HG03575 (cell line): Measurements from ENCODE around the gene XYLT1.

ENCODE experiments used
- ATAC-seq: cut with Tn5 transposase; IDR thresholded peaks from one replicate; pipeline ENCODE4 v1.9.1; 2021; ENCODE audit not compliant: unreplicated experiment, insufficient number of reproducible peaks, low FRiP score; ENCODE audit errors: extremely low read depth

The XYLT1 gene

DNA sequence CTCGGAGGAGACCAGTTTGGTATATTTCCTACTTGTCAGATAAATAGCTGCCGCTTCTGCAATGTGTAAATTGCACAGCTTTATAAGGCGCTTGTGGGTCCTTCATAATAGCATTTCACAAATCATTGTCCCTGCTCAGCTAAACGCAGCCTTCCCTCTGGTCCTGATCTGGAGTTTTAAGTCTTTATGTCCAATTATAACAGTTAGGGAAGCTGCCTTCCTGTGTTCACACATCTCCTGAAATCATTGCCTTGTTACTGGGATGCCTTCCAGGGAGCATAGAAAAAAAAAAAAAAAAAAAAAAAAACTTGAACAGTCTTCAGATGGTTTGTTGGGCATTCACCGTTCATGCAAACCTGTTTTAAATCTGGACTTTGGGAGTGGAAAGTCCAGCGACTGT lies 342.0 kb downstream of the XYLT1 start:
- ATAC-seq: no peak

DNA sequence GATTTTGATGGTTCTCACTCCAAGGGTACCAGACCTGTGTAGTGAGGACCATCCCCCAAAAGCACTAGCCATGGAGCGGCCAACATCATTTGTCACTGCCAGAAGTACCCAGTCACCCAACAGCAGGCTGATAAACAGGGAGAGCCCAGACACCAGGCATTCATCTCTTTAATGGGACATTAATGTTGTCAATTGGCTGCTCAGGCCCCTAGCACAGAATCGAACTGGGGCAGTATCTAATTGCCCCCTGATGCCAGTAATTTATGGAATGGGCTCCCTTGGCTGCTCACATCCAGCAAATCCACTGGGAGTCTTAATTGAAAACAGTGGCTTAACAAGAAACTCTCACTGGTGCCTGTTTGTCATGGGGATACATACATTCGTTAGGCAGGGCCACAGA lies 344.6 kb downstream of the XYLT1 start:
- ATAC-seq: no peak

DNA sequence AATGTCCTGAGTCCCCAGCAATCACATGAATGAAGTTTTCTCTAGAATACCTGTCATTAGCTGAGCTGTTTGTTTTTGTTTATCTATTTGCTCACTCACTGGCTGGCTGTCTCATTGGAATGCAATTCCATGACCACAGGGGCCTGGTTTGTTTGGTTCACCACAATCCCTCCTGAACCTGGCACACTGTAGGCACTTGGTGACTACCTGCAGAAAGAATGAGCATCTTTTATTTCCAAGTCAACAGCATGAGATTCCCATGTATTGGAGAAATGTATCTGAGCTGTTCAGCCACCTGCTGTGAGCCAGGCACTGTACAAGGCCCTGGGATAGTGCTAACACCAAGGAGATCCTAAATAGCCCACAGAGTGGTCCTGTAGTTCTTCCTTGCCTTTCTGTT lies 345.1 kb downstream of the XYLT1 start:
- no peak for ATAC-seq

DNA sequence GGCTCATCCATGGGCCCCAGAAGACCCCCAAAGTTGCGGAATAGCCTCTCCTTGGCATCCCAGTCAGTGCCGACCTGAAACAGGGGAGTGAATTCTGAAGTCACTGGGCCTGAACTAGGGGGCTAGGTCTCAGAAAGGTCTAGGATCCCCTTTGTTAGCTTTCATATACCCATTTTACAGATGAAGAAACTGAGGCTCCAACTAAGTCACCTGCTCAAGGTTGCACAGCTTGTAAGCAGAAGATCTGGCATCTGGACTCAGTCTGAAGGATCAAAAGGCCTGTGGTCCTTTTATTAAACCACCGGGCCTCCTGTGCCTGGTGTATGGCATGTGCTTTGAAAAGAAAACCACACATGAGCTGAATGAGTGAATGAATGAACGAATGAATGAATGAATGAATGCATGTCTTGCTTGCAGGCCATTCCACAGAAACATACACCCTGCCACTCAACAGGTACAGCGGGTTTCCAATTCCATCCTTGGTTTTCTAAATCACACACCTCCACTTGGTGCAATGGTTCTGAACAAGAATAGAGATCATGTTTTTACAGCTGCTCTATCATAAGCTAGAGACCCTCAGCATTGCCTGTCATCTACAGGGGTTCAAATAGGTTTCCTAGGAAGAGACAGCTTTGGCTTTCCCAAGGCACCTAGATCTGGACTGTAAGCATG lies 352.7 kb downstream of the XYLT1 start:
- no peak for ATAC-seq

DNA sequence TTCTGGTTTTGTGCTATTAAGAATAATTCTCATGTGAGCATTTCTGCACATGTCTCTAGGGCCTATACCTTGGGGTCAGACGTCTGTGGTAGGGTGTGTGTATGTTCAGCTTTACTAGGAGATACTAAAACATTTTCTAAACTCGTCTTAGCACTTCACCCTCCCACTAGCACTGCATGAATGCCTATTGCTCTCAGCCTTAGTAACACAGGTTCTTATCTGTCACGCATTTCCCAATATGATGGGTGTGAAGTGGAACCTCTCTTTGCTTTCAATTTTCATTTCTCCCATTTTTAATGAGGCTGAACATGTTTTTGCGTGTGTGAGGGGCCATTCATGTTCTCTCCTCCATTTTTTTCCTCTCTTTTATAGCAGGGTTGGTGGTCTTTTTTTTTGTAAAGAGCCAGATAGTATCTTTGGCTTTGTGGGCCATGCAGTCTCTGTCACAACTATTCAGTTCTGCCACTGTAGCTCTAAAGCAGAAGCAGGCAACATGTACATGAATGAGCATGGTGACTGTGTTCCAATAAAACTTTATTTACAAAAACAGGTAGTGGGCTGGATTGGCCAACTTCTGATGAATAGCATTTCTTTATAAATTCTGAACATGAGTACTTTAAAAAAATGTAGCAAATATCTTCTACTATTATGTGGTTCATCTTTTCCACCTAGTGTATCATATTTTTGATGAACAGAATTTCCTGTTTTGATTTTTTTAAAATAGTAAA lies 354.0 kb downstream of the XYLT1 start:
- no peak for ATAC-seq

DNA sequence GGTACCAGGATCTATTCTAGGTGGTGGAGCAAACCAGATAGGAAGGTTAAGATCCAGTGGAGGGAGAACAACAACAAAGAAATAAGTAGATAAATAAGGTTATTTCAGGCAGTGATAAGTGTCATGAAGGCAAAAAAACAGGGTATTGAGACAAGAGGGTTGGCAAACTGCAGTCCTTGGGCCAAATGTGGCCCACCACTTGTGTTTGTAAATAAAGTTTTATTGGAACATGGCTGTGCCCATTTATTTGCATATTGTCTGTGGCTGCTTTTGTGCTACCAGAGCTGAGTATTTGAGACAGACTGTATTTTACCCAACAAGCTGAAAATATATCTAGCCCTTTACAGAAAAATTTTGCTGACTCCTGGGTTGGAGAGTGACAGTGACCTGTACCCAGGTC lies 361.3 kb downstream of the XYLT1 start:
- ATAC-seq: no peak

DNA sequence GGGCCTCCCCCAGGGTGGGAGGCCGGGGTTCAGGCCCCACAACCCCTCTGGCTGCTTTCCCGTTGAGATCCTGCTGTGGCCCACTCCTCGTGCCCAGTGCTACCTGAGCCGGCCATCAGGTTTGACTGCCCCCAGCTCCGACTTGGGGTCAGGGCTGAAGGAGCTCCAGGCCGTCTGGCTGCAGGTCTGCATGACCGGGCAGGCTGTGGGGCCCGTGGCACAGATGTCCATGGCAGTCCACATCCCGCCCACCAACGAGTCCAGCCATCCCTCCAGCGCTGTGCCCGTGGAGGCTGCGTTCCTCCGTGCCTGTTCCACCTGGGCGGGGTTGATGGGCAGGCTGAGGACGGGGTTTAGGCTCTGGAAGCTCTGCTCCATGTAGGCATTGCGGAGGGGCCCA lies 362.2 kb downstream of the XYLT1 start:
- no peak for ATAC-seq

DNA sequence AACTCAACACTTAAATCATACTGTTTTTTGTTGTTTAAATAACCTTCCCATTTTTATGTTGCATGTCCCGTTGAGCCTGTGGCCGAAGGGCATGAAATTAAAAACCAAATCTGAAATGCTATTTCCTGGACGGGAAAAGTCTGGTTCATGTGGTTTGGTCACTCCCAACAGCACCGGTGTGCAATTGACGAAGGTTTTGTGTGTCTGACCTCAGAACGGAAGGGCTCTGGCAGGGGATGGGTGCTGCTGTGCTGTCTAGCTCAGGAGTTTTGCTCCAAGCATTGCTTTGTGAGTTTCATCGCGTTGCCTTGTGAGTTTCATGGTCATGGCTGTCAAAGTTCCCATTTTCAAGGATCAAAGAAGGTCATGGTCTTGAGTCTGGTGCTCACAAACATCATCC lies 363.3 kb downstream of the XYLT1 start:
- ATAC-seq: no peak

DNA sequence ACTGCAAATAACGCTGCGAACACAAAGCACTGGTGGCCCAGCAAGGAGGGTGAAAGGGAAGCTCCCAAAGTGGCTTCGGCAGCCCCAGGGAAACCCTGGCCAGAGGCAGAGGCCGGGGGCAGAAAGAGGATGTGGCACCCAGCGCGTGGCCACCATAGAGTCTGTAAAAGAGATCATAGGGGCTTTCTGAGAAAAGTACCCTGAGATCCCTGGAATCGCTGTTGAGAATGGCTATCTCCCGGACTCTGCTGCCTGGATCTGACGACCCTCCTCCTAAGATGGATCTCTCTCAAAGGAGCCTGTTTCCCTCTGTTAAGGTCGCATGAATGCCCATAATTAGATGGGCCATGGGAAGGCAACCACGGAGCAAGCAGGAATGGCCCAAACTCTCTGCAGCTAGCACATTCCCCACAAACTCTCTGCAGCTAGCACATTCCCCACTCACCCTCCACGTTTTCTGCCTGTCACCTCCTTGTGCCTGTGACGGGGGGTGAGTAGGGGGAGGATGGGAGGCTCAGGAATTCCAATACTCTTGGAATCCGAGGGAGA lies 364.4 kb downstream of the XYLT1 start:
- ATAC-seq: no peak

DNA sequence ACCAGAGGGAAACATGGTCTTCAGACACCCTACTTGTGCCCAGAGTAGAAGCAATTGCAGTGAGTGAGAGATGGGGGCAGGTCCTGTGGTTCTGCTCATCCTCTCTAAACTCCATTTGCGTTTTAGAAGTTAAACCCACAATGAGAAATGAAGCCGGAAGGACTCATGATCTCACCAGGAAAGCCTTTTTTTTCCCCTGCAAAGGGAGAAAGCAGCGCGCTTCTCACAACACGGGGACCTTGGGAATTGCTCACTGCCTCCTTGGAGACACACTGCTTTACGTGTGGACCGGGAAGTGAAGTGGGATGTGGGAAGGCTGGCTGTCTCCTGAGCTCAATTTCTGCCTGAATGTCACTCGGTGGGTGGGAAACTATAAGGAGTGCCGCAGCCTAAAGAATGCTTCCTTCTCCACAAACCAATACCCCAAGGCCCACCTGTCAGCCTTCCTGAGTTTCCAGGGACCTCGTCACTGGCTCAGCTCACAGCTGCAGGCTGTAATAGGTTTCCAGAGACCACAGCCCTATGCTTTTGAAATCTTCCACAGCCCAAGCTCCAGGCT lies 365.4 kb downstream of the XYLT1 start:
- no peak for ATAC-seq

DNA sequence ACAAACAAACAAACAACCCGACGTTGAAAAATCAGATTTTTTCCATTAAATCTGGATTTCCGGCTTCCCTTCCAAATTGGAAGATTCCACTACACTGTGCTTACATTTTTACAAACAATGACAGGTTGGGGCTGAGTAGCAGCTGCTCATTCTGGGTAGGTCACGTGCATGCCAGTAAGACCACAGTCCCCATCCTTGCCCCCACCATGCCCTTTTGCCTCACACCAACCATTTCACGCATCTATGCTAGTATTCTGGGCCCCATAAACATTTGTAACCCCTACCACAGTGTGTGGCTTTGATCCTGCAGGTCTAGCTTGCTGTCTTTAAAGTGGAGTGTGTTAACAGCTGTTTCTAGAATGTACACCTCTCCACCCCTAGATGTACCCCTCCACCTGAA lies 366.1 kb downstream of the XYLT1 start:
- no peak for ATAC-seq

DNA sequence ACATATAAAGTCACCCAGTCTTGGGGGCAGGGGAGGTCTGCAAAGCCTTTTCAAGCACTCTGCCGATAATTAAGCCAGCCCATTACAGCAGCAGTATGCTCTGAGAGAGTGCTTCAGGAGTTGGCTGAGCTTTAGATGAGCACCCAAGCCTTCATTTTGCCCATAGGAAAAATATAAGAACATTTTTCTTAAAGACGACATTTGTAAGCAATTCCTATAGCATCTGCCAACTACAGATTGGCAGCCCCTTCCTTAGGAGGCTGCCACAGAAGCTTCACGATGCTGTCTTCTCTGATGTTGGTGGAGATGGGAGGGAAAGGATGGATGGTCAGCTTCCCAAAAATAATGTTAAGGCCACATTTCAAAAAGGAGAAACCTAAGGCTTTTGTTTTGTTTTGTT lies 367.5 kb downstream of the XYLT1 start:
- ATAC-seq: no peak

DNA sequence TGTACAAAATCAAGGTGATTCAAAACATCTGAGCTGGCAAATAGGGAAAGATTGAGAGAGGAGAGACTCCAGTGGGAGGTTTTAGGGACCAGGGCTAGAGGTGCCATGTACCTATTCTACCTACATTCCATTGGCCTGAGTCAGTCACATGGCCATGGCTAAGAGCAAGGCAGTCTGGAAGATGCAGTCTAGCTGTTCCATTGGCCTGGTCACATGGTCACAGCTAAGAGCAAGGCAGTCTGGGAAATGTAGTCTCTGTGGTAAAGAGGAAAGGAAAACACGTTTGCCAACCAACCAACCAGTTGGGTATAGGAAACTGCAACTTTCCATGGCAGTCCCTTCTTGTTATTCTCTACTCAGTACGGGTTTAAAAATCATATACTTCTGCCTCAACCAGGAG lies 369.1 kb downstream of the XYLT1 start:
- no peak for ATAC-seq

DNA sequence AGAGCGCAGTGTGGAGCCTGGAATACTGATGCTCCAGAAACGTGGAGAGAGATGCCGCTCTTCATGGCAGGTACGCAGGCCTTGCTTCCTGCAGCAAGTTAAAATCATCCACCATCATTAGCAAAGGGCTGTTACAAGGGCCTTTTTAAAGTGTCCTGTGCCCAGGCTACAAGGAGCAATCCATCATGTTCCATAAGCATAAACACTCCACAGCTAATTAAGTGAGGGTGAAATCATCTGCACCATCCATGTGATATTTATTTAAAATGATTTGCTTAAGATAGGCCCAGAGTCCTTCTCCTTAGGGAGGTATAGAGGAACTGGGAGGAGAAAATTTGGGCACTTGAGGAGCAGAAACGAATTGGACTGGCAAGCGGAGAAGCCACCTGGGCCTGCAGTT lies 372.1 kb downstream of the XYLT1 start:
- no peak for ATAC-seq

DNA sequence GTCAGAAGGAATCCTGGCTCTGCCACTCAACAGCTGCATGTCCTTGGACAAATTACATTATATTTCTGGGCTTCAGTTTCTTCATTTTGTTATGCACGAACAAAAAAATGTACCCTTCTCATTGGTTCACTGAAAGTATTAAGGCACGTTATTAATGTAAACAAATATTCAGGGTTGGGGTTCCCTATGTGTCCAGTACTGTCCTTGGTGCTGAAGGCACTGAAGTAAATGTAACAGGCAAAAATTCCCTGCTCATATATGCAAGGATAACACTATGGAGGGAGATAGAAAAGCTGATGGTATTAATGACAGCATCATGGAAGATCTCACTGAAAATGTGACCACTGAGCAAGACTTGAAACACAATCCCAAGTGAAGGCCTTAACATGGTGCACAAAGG lies 386.6 kb downstream of the XYLT1 start:
- ATAC-seq: no peak

DNA sequence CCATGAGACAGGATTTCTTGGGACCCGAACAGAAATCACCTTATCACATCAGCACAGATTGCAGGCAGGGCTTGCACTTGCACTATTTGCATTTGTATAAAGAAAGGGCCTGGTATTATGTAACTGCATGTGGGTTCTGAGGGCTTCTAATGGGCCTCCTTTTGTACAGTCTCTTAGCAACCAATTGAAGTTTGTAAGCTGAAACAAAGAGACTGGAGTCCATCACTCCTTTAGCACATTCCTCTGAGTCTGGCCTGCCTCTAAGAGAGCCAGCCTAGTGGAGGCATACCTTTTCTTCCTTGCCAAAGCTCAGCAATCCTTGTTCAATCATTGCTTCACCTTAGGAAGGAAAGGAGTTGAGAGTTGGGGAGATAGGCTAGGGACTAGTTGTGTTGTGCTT lies 387.1 kb downstream of the XYLT1 start:
- no peak for ATAC-seq

DNA sequence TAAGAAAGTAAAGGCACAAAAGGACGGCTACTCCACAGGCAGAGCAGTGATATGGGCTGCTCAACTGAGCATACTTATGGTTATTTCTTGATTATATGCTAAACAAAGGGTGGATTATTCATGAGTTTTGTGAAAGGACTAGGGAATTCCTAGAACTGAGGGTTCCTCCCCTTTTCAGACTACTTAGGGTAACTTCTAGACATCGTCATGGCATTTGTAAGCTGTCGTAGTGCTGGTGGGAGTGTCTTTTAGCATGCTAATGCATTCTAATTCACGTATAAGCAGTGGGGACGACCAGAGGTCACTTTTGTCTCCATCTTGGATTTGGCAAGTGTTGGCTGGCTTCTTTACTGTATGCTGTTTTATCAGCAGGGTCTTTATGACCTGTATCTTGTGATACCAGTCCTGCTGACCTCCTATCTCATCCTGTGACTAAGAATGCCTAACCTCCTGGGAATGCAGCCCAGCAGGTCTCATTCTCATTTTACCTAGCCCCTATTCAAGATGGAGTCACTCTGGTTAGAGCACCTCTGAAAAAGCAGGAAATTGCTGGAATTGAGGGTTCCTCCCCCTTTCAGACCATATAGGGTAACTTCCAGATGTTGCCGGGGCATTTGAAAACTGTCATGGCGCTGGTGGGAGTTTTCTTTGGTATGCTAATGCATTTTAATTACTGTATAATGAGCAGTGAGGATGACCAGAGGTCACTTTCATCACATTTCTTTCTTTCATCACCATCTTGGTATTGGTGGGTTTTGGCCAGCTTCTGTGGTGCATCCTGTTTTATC lies 388.5 kb downstream of the XYLT1 start:
- no peak for ATAC-seq

DNA sequence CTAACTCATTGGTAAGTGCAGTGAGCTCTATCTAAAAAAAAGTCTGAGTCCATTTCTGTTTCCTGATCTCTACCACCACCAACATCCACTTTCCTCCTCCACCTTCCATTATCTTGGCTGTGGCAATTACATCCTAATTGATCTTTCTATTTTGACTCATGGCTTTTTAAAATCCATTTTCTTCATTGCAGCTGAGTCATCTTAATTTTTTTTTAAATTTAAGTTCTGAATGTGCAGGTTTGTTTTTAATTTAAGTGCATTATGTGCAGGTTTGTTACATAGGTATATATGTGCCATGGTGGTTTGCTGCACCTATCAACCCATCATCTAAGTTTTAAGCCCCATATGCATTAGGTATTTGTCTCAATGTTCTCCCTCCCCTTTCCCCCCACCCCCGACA lies 390.7 kb downstream of the XYLT1 start:
- ATAC-seq: no peak

DNA sequence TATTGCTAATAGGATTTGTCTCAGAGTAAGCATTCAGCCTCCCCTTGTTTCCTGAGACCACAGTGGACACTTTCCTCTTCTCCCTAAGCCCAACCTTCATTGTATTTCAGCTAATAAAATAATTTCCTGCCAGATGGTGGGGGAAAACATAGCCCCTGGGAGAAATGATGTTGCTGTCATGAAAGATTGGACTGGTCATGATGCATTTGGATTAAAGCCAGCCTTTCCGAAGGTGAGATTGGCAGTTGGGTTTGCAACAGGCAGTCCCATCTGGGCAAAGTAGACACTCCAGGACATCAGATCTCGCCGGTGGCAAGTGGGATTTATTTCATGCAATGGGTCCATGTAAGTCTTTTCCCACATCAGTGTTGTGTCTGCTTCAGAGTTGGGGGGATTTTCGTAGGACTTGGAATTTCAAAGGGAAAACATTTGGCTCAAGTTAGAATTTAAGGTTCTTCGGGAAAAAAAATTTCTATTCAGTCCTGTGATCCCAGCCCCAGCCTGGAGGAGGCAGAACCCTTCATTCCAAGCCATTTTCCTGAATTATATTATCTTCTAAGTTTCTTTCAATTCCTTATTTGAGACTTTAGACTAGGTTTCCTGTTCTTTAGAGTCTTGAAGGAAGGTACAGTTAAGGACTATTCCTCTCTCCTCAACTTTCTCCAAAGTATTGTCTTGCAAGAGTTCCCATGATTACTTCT lies 391.7 kb downstream of the XYLT1 start:
- no peak for ATAC-seq
